ENCODE results near the gene APOF.

GRCh38 chr12:56392331-56392730 is 29.7 kb upstream of the APOF start:
- TF ChIP-seq EZH2 (IDR thresholded peaks at IDR 0.05; ENCODE audit: low read depth, unreplicated experiment) = no peak
- no peak for TF ChIP-seq REST (IDR thresholded peaks at IDR 0.05; ENCODE audit: unreplicated experiment)
- TF ChIP-seq CTCF (conservative IDR thresholded peaks at IDR 0.05; ENCODE audit: low read depth in 2 of 2) = no peak
- TF ChIP-seq POLR2AphosphoS5 (IDR thresholded peaks at IDR 0.05; ENCODE audit: low read depth) = no peak

Measured in GM23338 (cell line).